HG02588 (cell line): ENCODE data around the gene FASN.

ENCODE experiments used
- ATAC-seq: cut with Tn5 transposase; IDR thresholded peaks from one replicate; pipeline ENCODE4 v1.9.1; 2021; ENCODE audit warnings: mild to moderate bottlenecking, moderate library complexity; ENCODE audit not compliant: unreplicated experiment

Gene FASN

GRCh38 chr17:82089723-82090548 lies 8.1 kb downstream of the FASN start:
- no peak for ATAC-seq

GRCh38 chr17:82088838-82089722 lies 9.0 kb downstream of the FASN start:
- no peak for ATAC-seq

- ATAC-seq, result no peak
These were observed 9.8 kb downstream of the FASN start for GRCh38 chr17:82087961-82088837.

GRCh38 chr17:82086941-82087906 lies 10.8 kb downstream of the FASN start:
- ATAC-seq, result no peak

- ATAC-seq, result no peak
These were observed 11.9 kb downstream of the FASN start for GRCh38 chr17:82085931-82086764.

- ATAC-seq, result no peak
These were observed 12.8 kb downstream of the FASN start for GRCh38 chr17:82085031-82085861.

GRCh38 chr17:82084373-82085030 lies 13.5 kb downstream of the FASN start:
- ATAC-seq, result no peak

GRCh38 chr17:82083533-82084359 lies 14.3 kb downstream of the FASN start:
- ATAC-seq, result no peak

GRCh38 chr17:82083009-82083408 lies 15.0 kb downstream of the FASN start:
- ATAC-seq, result no peak

- no peak for ATAC-seq
These were observed 15.6 kb downstream of the FASN start for GRCh38 chr17:82082456-82082855.

GRCh38 chr17:82081966-82082365 lies 16.1 kb downstream of the FASN start:
- ATAC-seq, result no peak

- no peak for ATAC-seq
These were observed 16.5 kb downstream of the FASN start for GRCh38 chr17:82081546-82081945.

GRCh38 chr17:82080789-82081464 lies 17.1 kb downstream of the FASN start:
- no peak for ATAC-seq

- no peak for ATAC-seq
These were observed 17.8 kb downstream of the FASN start for GRCh38 chr17:82080048-82080788.

- no peak for ATAC-seq
These were observed 18.9 kb downstream of the FASN start for GRCh38 chr17:82079001-82079677.
